H9 (cell line): Measurements from ENCODE around the gene PAIP1. TPM values are rescaled to one million over a fixed set of nuclear protein-coding genes. Genes with fewer than 3 reads are reported as not detected.

Experiments
- DNase-seq: peaks from one replicate; pipeline ENCODE4 v3.0.0-alpha.2; 2017
- H2AFZ ChIP-seq: one replicate; pipeline ENCODE4 v1.6.1; 2013; ENCODE audit warnings: mild to moderate bottlenecking, low read length, control low read depth, moderate library complexity
- H2AK5ac ChIP-seq: 2 replicates; pipeline ENCODE4 v1.6.1; 2013; ENCODE audit warnings: low read length, control low read depth, mixed read lengths; ENCODE audit not compliant: insufficient read length
- H2BK120ac ChIP-seq: one replicate; pipeline ENCODE4 v1.6.1; 2013; ENCODE audit warnings: low read depth, mild to moderate bottlenecking, low read length, control low read depth, inconsistent platforms; ENCODE audit not compliant: poor library complexity, severe bottlenecking
- H2BK12ac ChIP-seq: 2 replicates; pipeline ENCODE4 v1.6.1; 2013; ENCODE audit warnings: low read length, control low read depth, mixed read lengths, low read depth; ENCODE audit not compliant: insufficient read length
- H2BK15ac ChIP-seq: 2 replicates; pipeline ENCODE4 v1.6.1; 2013; ENCODE audit warnings: low read depth, low read length, control low read depth
- H2BK20ac ChIP-seq: one replicate; pipeline ENCODE4 v1.6.1; 2013; ENCODE audit warnings: low read depth, mild to moderate bottlenecking, low read length, control low read depth, inconsistent platforms; ENCODE audit not compliant: poor library complexity, severe bottlenecking
- H2BK5ac ChIP-seq: 2 replicates; pipeline ENCODE4 v1.6.1; 2013; ENCODE audit warnings: low read length, control low read depth, mixed read lengths; ENCODE audit not compliant: insufficient read length
- H3K14ac ChIP-seq: 2 replicates; pipeline ENCODE4 v1.6.1; 2013; ENCODE audit warnings: low read length, control low read depth; ENCODE audit not compliant: insufficient read depth
- H3K18ac ChIP-seq: 2 replicates; pipeline ENCODE4 v1.6.1; 2013; ENCODE audit warnings: low read depth, mild to moderate bottlenecking, mixed read lengths, low read length, control low read depth; ENCODE audit not compliant: insufficient read length
- H3K23ac ChIP-seq: 2 replicates; pipeline ENCODE4 v1.6.1; 2013; ENCODE audit warnings: low read length, control low read depth, mixed read lengths, low read depth; ENCODE audit not compliant: insufficient read length
- H3K23me2 ChIP-seq: 2 replicates; pipeline ENCODE4 v1.6.1; 2013; ENCODE audit warnings: low read depth, mild to moderate bottlenecking, mixed read lengths, low read length, control low read depth; ENCODE audit not compliant: insufficient read length, poor library complexity, severe bottlenecking
- H3K27ac ChIP-seq: 2 replicates; pipeline ENCODE4 v1.5.1; 2013; ENCODE audit warnings: low read length, control low read depth, mixed read lengths, low read depth; ENCODE audit not compliant: insufficient read length
- H3K27me3 ChIP-seq: 2 replicates; pipeline ENCODE4 v1.6.1; 2013; ENCODE audit warnings: low read length, control low read depth, inconsistent platforms; ENCODE audit not compliant: insufficient read depth
- H3K4ac ChIP-seq: 2 replicates; pipeline ENCODE4 v1.6.1; 2013; ENCODE audit warnings: low read depth, mild to moderate bottlenecking, control low read depth, inconsistent platforms, low read length, moderate library complexity
- H3K4me1 ChIP-seq: 2 replicates; pipeline ENCODE4 v1.6.1; 2013; ENCODE audit warnings: low read length, control low read depth, inconsistent platforms; ENCODE audit not compliant: insufficient read depth
- H3K4me2 ChIP-seq: 2 replicates; pipeline ENCODE4 v1.6.1; 2013; ENCODE audit warnings: low read length, control low read depth, mixed read lengths; ENCODE audit not compliant: insufficient read length, insufficient read depth
- H3K56ac ChIP-seq: 2 replicates; pipeline ENCODE4 v1.6.1; 2013; ENCODE audit warnings: low read depth, mild to moderate bottlenecking, mixed read lengths, low read length, control low read depth; ENCODE audit not compliant: insufficient read length
- H3K79me1 ChIP-seq: 2 replicates; pipeline ENCODE4 v1.6.1; 2013; ENCODE audit warnings: low read depth, mild to moderate bottlenecking, moderate library complexity, low read length, control low read depth, inconsistent platforms; ENCODE audit not compliant: insufficient read depth, poor library complexity, severe bottlenecking
- H3K79me2 ChIP-seq: 2 replicates; pipeline ENCODE4 v1.6.1; 2013; ENCODE audit warnings: low read length, control low read depth, inconsistent platforms; ENCODE audit not compliant: insufficient read depth
- H3K9ac ChIP-seq: 2 replicates; pipeline ENCODE4 v1.6.1; 2013; ENCODE audit warnings: low read length, control low read depth, mixed read lengths; ENCODE audit not compliant: insufficient read length; ENCODE audit errors: extremely low read depth
- H3K9me3 ChIP-seq: one replicate; pipeline ENCODE4 v1.6.1; 2013; ENCODE audit warnings: low read depth, low read length, inconsistent platforms; ENCODE audit not compliant: control insufficient read depth
- H3T11ph ChIP-seq: one replicate; pipeline ENCODE4 v1.6.1; 2013; ENCODE audit warnings: mild to moderate bottlenecking, low read length, control low read depth, inconsistent platforms
- H4K20me1 ChIP-seq: one replicate; pipeline ENCODE4 v1.6.1; 2013; ENCODE audit not compliant: control insufficient read depth, insufficient read length, insufficient read depth
- H4K5ac ChIP-seq: 2 replicates; pipeline ENCODE4 v1.6.1; 2013; ENCODE audit warnings: low read depth, mild to moderate bottlenecking, mixed read lengths, low read length, control low read depth; ENCODE audit not compliant: insufficient read length
- H4K8ac ChIP-seq: replicated peaks from 2 replicates; pipeline ENCODE4 v1.6.1; 2013; ENCODE audit warnings: low read length, control low read depth, mixed read lengths, low read depth; ENCODE audit not compliant: insufficient read length
- H4K91ac ChIP-seq: 2 replicates; pipeline ENCODE4 v1.6.1; 2013; ENCODE audit warnings: low read depth, mild to moderate bottlenecking, moderate library complexity, mixed read lengths, low read length, control low read depth; ENCODE audit not compliant: insufficient read length
- H3K27ac Mint-ChIP-seq, 3 experiments: 2 replicates in 2 of 3; 3 replicates in 1 of 3; pipeline ENCODE4 v1.8.0; 2020 to 2021; ENCODE audit warnings: mixed read lengths in 3 of 3, mild to moderate bottlenecking in 1 of 3, moderate library complexity in 1 of 3
- H3K27me3 Mint-ChIP-seq: 2 replicates; pipeline ENCODE4 v1.8.0; 2021; ENCODE audit warnings: low read depth, mild to moderate bottlenecking, moderate library complexity, mixed read lengths
- H3K36me3 Mint-ChIP-seq, 3 experiments: 2 replicates in 2 of 3; 3 replicates in 1 of 3; pipeline ENCODE4 v1.8.0; 2020 to 2021; ENCODE audit warnings: low read depth in 3 of 3, mixed read lengths in 3 of 3; ENCODE audit not compliant: insufficient read depth in 1 of 3
- H3K4me1 Mint-ChIP-seq, 2 experiments: 2 replicates each; pipeline ENCODE4 v1.8.0; 2020; ENCODE audit warnings: mixed read lengths in 2 of 2
- H3K4me3 Mint-ChIP-seq, 2 experiments: 2 replicates in 1 of 2; 3 replicates in 1 of 2; pipeline ENCODE4 v1.8.0; 2020 to 2021; ENCODE audit warnings: mild to moderate bottlenecking in 2 of 2, mixed read lengths in 2 of 2, moderate library complexity in 1 of 2
- H3K9me3 Mint-ChIP-seq, 2 experiments: 2 replicates in 1 of 2; 3 replicates in 1 of 2; pipeline ENCODE4 v1.8.0; 2020; ENCODE audit warnings: mild to moderate bottlenecking in 2 of 2, mixed read lengths in 2 of 2, moderate library complexity in 1 of 2
- total RNA-seq: library from RNA; stranded (reverse); gene quantifications from 2 replicates; pipeline ENCODE4 v1.2.1, GENCODE V29; 2021
- TF ChIP-seq, protein P1 (sequence below): fragments of 200-600 bp; sonication (generic); conservative IDR thresholded peaks from 3 replicates; pipeline ENCODE4 v1.8.0; 2021; ENCODE audit warnings: antibody characterized with exemption, mild to moderate bottlenecking

Gene PAIP1
- total RNA-seq, 1 experiment from 2014 or later = 92.9 TPM

DNA sequence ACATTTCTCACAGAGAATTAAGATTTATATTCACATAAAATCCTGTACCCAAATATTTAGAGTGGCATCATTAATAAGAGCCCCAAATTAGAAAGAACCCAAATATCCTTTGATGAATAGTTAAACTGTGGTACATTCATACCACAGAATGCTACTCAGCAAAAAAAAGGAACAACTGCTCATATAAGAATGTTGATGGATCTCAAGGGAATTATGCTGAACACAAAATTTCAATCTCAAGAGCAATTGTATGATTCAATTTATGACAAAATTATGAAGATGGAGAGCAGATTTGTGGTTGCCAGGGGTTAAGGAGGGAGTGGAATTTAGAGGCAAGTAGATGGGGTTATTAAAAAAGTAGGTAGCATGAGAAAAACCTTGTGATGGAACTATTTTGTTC lies 4.5 kb upstream of the PAIP1 start:
- Histone ChIP-seq H3K14ac (no peak overlapping the region), H2BK120ac (no peak overlapping the region), H3K4ac (no peak overlapping the region), H2BK20ac (no peak overlapping the region), H2BK15ac (no peak overlapping the region), H4K20me1 (no peaks in the 10 kb centered on the region), H3K4me1 (no peaks in the 10 kb centered on the region), H4K8ac (no peak overlapping the region), H2AK5ac (no peak overlapping the region), H4K91ac (no peak overlapping the region), H3K4me2 (no peak overlapping the region), H3K9me3 (no peaks in the 10 kb centered on the region), H3K27me3 (no peaks in the 10 kb centered on the region), H2AFZ (no peak overlapping the region), H3K18ac (no peak overlapping the region), H2BK5ac (no peak overlapping the region), H3T11ph (no peak overlapping the region), H3K27ac (no peak overlapping the region), H3K79me1 (no peaks in the 10 kb centered on the region), H2BK12ac (no peak overlapping the region), H3K56ac (no peak overlapping the region), H3K23me2 (peaks cover 4% of the 10 kb centered on the region), H3K23ac (no peak overlapping the region), H3K9ac (no peak overlapping the region), H3K79me2 (no peaks in the 10 kb centered on the region), H4K5ac (no peak overlapping the region)
- Mint-ChIP-seq H3K27me3 (no peaks in the 10 kb centered on the region; the same call in 1 of the 2 replicates), H3K4me1 (peaks cover 9 to 10% of the 10 kb centered on the region in 2 experiments; a peak in 3 of 4 replicates), H3K4me3 (no peak overlapping the region), H3K36me3 (peaks cover 0 to 2% (median 0%) of the 10 kb centered on the region in 3 experiments; a peak in 2 of 7 replicates), H3K27ac (no peak overlapping the region), H3K9me3 (peaks cover 0 to 2% of the 10 kb centered on the region in 2 experiments; a peak in 1 of 5 replicates)
- no peak for DNase-seq
- TF ChIP-seq, protein P1, sequence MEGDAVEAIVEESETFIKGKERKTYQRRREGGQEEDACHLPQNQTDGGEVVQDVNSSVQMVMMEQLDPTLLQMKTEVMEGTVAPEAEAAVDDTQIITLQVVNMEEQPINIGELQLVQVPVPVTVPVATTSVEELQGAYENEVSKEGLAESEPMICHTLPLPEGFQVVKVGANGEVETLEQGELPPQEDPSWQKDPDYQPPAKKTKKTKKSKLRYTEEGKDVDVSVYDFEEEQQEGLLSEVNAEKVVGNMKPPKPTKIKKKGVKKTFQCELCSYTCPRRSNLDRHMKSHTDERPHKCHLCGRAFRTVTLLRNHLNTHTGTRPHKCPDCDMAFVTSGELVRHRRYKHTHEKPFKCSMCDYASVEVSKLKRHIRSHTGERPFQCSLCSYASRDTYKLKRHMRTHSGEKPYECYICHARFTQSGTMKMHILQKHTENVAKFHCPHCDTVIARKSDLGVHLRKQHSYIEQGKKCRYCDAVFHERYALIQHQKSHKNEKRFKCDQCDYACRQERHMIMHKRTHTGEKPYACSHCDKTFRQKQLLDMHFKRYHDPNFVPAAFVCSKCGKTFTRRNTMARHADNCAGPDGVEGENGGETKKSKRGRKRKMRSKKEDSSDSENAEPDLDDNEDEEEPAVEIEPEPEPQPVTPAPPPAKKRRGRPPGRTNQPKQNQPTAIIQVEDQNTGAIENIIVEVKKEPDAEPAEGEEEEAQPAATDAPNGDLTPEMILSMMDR = no peak
